Erythroblast (primary cell): ENCODE measurements around the gene SCN9A.

ENCODE experiments used
- GATA1 ChIP-seq: IDR thresholded peaks from 2 replicates; pipeline ENCODE4 v1.6.1; 2011; ENCODE audit warnings: low read depth, mild to moderate bottlenecking, control low read depth, low read length, moderate library complexity
- POLR2A ChIP-seq: IDR thresholded peaks from 2 replicates; pipeline ENCODE4 v1.6.1; 2011; ENCODE audit warnings: mild to moderate bottlenecking, low read length

DNA sequence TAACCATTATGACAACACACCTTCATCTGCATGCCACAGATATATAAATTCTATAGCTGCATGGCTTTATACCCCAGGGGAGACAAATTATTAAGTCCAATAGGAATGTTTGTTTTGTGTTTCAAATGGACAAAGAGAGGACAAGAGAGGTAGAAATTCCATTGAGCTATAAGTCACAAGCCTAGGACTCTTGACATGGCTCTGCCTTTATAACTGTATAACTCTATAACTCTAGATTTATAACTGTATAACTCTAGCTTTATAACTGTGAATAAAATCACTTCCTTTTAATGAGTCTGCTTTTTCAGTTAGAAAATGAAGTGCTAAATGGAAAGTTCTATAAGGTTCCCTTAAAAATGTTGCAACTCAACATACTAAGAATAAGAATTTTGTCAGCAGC lies 106.4 kb downstream of the SCN9A start:
- TF ChIP-seq POLR2A: no peak
- no peak for TF ChIP-seq GATA1
